Right atrium auricular region (tissue), 2 donors: ENCODE measurements around the gene TTC7B. TPM values are rescaled to one million over a fixed set of nuclear protein-coding genes. Genes with fewer than 3 reads are reported as not detected.
A peak's percentile ranks its signal among the peaks of the same experiment; 100 is the strongest.

Experiments
- DNase-seq: peaks from one replicate; pipeline ENCODE4 v3.0.0-alpha.2; 2019; ENCODE audit warnings: low spot score
- H3K27ac ChIP-seq, 2 donors: fragments of 200-600 bp; sonication (generic); 1 replicate in 1 of 2; 2 replicates in 1 of 2; pipeline ENCODE4 v1.5.1; 2016 to 2019
- H3K27me3 ChIP-seq, 2 donors: fragments of 200-600 bp; sonication (generic); one replicate each; pipeline versions ENCODE4 v1.5.1 to v1.6.0; 2017 to 2019
- H3K36me3 ChIP-seq: fragments of 200-600 bp; sonication (generic); one replicate; pipeline ENCODE4 v1.5.1; 2016
- H3K4me1 ChIP-seq, 2 donors: fragments of 200-600 bp; sonication (generic); one replicate each; pipeline versions ENCODE4 v1.5.1 to v1.6.0; 2017 to 2019
- H3K4me3 ChIP-seq, 2 donors: fragments of 200-600 bp; sonication (generic); 1 replicate in 1 of 2; 2 replicates in 1 of 2; pipeline ENCODE4 v1.5.1; 2017 to 2019; ENCODE audit warnings: mild to moderate bottlenecking in 1 of 2, moderate library complexity in 1 of 2
- H3K9me3 ChIP-seq, 2 donors: fragments of 200-600 bp; sonication (generic); one replicate each; pipeline ENCODE4 v1.5.1; 2019
- total RNA-seq, 2 donors: library from RNA; depleted of rRNA; stranded (reverse); fragments of >200 nt; gene quantifications; one replicate each; pipeline ENCODE4 v1.1.0, GENCODE V29; 2016
- TF ChIP-seq, protein P1 (sequence below), 2 donors: fragments of 200-600 bp; sonication (generic); IDR thresholded peaks; one replicate each; pipeline ENCODE4 v1.5.1; 2019; ENCODE audit warnings: antibody characterized with exemption in 2 of 2

TTC7B gene
- total RNA-seq, 2 donors from 2014 or later: 45.5 to 57.3 TPM

GRCh38 chr14:90676356-90676755, 139.9 kb downstream of the TTC7B start:
- Histone ChIP-seq H3K36me3 (no peaks in the 10 kb centered on the region), H3K27me3 (no peaks in the 10 kb centered on the region), H3K4me1 (peaks cover 3 to 38% of the 10 kb centered on the region in 2 donors), H3K4me3 (no peak overlapping the region), H3K9me3 (no peaks in the 10 kb centered on the region), H3K27ac (peak overlapping the region; percentile 31 to 89)
- TF ChIP-seq, protein P1, sequence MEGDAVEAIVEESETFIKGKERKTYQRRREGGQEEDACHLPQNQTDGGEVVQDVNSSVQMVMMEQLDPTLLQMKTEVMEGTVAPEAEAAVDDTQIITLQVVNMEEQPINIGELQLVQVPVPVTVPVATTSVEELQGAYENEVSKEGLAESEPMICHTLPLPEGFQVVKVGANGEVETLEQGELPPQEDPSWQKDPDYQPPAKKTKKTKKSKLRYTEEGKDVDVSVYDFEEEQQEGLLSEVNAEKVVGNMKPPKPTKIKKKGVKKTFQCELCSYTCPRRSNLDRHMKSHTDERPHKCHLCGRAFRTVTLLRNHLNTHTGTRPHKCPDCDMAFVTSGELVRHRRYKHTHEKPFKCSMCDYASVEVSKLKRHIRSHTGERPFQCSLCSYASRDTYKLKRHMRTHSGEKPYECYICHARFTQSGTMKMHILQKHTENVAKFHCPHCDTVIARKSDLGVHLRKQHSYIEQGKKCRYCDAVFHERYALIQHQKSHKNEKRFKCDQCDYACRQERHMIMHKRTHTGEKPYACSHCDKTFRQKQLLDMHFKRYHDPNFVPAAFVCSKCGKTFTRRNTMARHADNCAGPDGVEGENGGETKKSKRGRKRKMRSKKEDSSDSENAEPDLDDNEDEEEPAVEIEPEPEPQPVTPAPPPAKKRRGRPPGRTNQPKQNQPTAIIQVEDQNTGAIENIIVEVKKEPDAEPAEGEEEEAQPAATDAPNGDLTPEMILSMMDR (IDR thresholded peaks at IDR 0.05): no peak
- no peak for DNase-seq

- H3K27me3 ChIP-seq: no peaks in the 10 kb centered on the region
- H3K4me3 ChIP-seq: no peak overlapping the region
- DNase-seq: no peak
- TF ChIP-seq, protein P1 (IDR thresholded peaks at IDR 0.05): no peak
- no peaks in the 10 kb centered on the region for H3K36me3 ChIP-seq
- peak overlapping the region; percentile 76 to 89 for H3K27ac ChIP-seq
- H3K4me1 ChIP-seq: peaks cover 3 to 45% of the 10 kb centered on the region in 2 donors
- H3K9me3 ChIP-seq: no peaks in the 10 kb centered on the region
Observed at GRCh38 chr14:90675399-90675798, 140.8 kb downstream of the TTC7B start.

DNA sequence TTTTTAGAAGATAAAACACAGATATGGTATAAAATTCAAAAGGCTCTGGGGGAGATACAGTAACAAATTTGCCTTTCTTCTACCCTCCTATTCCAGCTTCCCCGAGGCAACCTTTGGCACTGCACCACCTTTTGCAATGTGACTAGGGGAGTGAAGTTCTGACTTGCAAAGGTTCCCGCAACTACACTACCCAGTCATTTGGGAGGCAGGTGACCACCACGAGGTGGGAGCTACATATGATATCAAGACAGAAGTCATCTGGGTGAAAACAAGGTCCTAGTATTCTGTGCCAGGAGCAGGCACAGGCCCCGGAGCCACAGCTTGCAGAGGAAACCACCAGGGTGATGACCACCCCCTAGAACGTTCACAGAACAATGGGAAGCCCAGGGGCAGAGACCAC, 141.5 kb downstream of the TTC7B start:
- Histone ChIP-seq H3K27ac (peak overlapping the region; percentile 76 to 89), H3K4me3 (no peak overlapping the region), H3K36me3 (peaks cover 5% of the 10 kb centered on the region), H3K27me3 (no peaks in the 10 kb centered on the region), H3K4me1 (peaks cover 3 to 45% of the 10 kb centered on the region in 2 donors), H3K9me3 (no peaks in the 10 kb centered on the region)
- DNase-seq: no peak
- TF ChIP-seq, protein P1 (IDR thresholded peaks at IDR 0.05): no peak

DNA sequence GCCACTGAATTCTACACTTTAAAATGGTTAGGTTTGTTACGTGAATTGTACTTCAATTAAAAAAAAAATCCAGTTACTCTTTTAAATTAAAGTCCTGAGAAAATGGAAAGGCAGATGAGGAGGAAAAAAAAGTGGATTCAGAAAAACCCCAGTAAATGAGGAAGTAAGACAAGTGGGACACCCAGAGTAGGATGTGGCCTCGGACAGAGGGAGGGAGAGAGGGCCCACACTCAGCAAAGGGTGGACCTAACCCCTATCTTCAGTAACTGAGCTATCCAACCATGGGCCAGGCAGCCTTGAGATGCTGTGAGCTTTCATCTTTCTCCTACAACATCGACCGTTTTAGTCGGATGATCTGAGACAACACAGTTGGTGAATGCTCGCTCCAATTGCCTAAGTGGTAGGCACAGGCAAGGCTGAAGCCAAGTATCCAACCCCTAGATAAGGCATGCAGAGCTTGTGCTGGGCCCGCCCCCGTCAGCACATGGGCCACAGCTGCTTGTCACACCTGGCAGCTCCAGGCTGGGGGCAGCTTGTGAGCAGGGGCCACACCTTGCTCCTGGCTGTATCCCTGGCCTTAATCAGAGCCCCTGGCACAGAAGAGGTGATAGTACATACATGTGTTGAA, 142.1 kb downstream of the TTC7B start:
- H3K9me3 ChIP-seq: no peaks in the 10 kb centered on the region
- peak overlapping the region; percentile 76 to 89 for H3K27ac ChIP-seq
- H3K36me3 ChIP-seq: peaks cover 6% of the 10 kb centered on the region
- H3K27me3 ChIP-seq: no peaks in the 10 kb centered on the region
- H3K4me3 ChIP-seq: no peak overlapping the region
- TF ChIP-seq, protein P1 (IDR thresholded peaks at IDR 0.05): no peak
- peaks cover 3 to 45% of the 10 kb centered on the region in 2 donors for H3K4me1 ChIP-seq
- DNase-seq: no peak

GRCh38 chr14:90671382-90672234, 144.6 kb downstream of the TTC7B start:
- H3K4me3 ChIP-seq: no peak overlapping the region
- H3K4me1 ChIP-seq: peaks cover 3 to 38% of the 10 kb centered on the region in 2 donors
- H3K9me3 ChIP-seq: no peaks in the 10 kb centered on the region
- TF ChIP-seq, protein P1 (IDR thresholded peaks at IDR 0.05): no peak
- no peaks in the 10 kb centered on the region for H3K27me3 ChIP-seq
- H3K36me3 ChIP-seq: peaks cover 6% of the 10 kb centered on the region
- no peak for DNase-seq
- H3K27ac ChIP-seq: peak overlapping the region; percentile 31 to 45
